ENCODE measurements around the gene DIDO1.
A peak's percentile ranks its signal among the peaks of the same experiment; 100 is the strongest.

The DIDO1 gene

GRCh38 chr20:62890444-62890843 lies 35.9 kb downstream of the DIDO1 start:
- DNase-seq, result no peak

GRCh38 chr20:62889871-62890270 lies 36.4 kb downstream of the DIDO1 start:
- DNase-seq, result no peak

- no peak for DNase-seq
These were observed 36.9 kb downstream of the DIDO1 start for GRCh38 chr20:62889411-62889810.

- DNase-seq, result no peak
These were observed 37.4 kb downstream of the DIDO1 start for GRCh38 chr20:62888910-62889309.

- no peak for DNase-seq
These were observed 37.9 kb downstream of the DIDO1 start for GRCh38 chr20:62888406-62888805.

GRCh38 chr20:62887860-62888239 lies 38.5 kb downstream of the DIDO1 start:
- DNase-seq, result no peak

GRCh38 chr20:62887152-62887859 lies 39.0 kb downstream of the DIDO1 start:
- peak in 1 of 2 donors; percentile 41 for DNase-seq

GRCh38 chr20:62886709-62887058 lies 39.6 kb downstream of the DIDO1 start:
- no peak for DNase-seq

- no peak for DNase-seq
These were observed 40.2 kb downstream of the DIDO1 start for GRCh38 chr20:62885896-62886708.

GRCh38 chr20:62885046-62885895 lies 41.0 kb downstream of the DIDO1 start:
- no peak for DNase-seq

GRCh38 chr20:62884556-62884955 lies 41.7 kb downstream of the DIDO1 start:
- no peak for DNase-seq

- DNase-seq, result no peak
These were observed 43.9 kb downstream of the DIDO1 start for GRCh38 chr20:62882426-62882825.

- no peak for DNase-seq
These were observed 44.5 kb downstream of the DIDO1 start for GRCh38 chr20:62881662-62882395.

GRCh38 chr20:62880935-62881661 lies 45.2 kb downstream of the DIDO1 start:
- no peak for DNase-seq

- DNase-seq, result no peak
These were observed 46.0 kb downstream of the DIDO1 start for GRCh38 chr20:62880147-62880934.

- DNase-seq, result no peak
These were observed 46.8 kb downstream of the DIDO1 start for GRCh38 chr20:62879275-62880146.

- DNase-seq, result no peak
These were observed 47.9 kb downstream of the DIDO1 start for GRCh38 chr20:62878244-62879038.

GRCh38 chr20:62876902-62877816 lies 49.1 kb downstream of the DIDO1 start:
- no peak for DNase-seq

Measured in stimulated activated CD4-positive, alpha-beta T cell treated with anti-CD3 and anti-CD28 coated beads, Interleukin-2, amount 100 ng/mL, for 24 hours (primary cell).